Testis (tissue), 3 donors: ENCODE data around the gene AHCYL1. TPM values are rescaled to one million over a fixed set of nuclear protein-coding genes. Genes with fewer than 3 reads are reported as not detected.

Source experiments
- DNase-seq: peaks from one replicate; pipeline ENCODE4 v3.0.0-alpha.2; 2019
- H3K27ac ChIP-seq, 2 donors: fragments of 200-600 bp; sonication (generic); one replicate each; pipeline ENCODE4 v1.5.1; 2019
- H3K27me3 ChIP-seq: fragments of 200-600 bp; sonication (generic); one replicate; pipeline ENCODE4 v1.5.1; 2019
- H3K36me3 ChIP-seq: fragments of 200-600 bp; sonication (generic); one replicate; pipeline ENCODE4 v1.5.1; 2017; ENCODE audit warnings: low read depth; ENCODE audit errors: missing control alignments
- H3K4me1 ChIP-seq: fragments of 200-600 bp; sonication (generic); one replicate; pipeline ENCODE4 v1.5.1; 2019
- H3K4me3 ChIP-seq, 2 donors: fragments of 200-600 bp; sonication (generic); one replicate each; pipeline ENCODE4 v1.5.1; 2017 to 2019
- H3K9me3 ChIP-seq: fragments of 200-600 bp; sonication (generic); one replicate; pipeline ENCODE4 v1.5.1; 2017
- CTCF ChIP-seq, 3 experiments: fragments of 450-650 bp in 2 of 3; fragments of 200-600 bp in 1 of 3; sonication (generic) in 1 of 3; IDR thresholded peaks; one replicate each; pipeline ENCODE4 v1.5.1; 2016 to 2019; ENCODE audit warnings: antibody characterized with exemption in 3 of 3, mild to moderate bottlenecking in 2 of 3, moderate library complexity in 1 of 3
- POLR2A ChIP-seq: fragments of 450-650 bp; IDR thresholded peaks from one replicate; pipeline ENCODE4 v1.6.1; 2017; ENCODE audit warnings: antibody characterized with exemption, mild to moderate bottlenecking, moderate library complexity
- WGBS, 2 donors: methylation state at CpG; one replicate each; pipeline ENCODE4 v1.1.5; 2018; 5-methylcytosine and 5-hydroxymethylcytosine counted together
- intact Hi-C: fragments of 100-400 bp; cut with DNase I; formaldehyde crosslinking; loops from one replicate; pipeline ENCODE4 v1.15.1; 2023; ENCODE audit warnings: low total_unique reads
- polyA plus RNA-seq: library from polyadenylated mRNA; stranded (reverse); fragments of 350-450 nt; fragmentation: Illumina TruSeq; extraction: RNeasy Lipid Tissue Mini Kit (QIAGEN cat#74804); gene quantifications from one replicate; pipeline ENCODE4 v1.2.3, GENCODE V29; 2014; ENCODE audit warnings: low read depth, low replicate concordance; ENCODE audit not compliant: insufficient read depth
- total RNA-seq, 2 donors: library from RNA; depleted of rRNA; stranded (reverse); fragments of >200 nt; gene quantifications; one replicate each; pipeline ENCODE4 v1.2.3, GENCODE V29; 2016

The AHCYL1 gene
- total and polyA plus RNA-seq, 3 donors from 2014 or later = 48.5 to 64.3 (median 59.1) TPM

- TF ChIP-seq CTCF (IDR thresholded peaks at IDR 0.05) (no peak), POLR2A (no peak)
- Histone ChIP-seq H3K36me3 (no peaks in the 10 kb centered on the region), H3K27ac (no peak overlapping the region), H3K4me3 (no peak overlapping the region), H3K27me3 (no peaks in the 10 kb centered on the region), H3K4me1 (peaks cover 11% of the 10 kb centered on the region), H3K9me3 (no peaks in the 10 kb centered on the region)
- WGBS, 2 donors = 40 to 76% methylated on average over 1 of the region's 1 CpG
- DNase-seq = no peak
- intact Hi-C loops = no loop called here
These were observed 23.8 kb upstream of the AHCYL1 start for GRCh38 chr1:109960745-109961094.

DNA sequence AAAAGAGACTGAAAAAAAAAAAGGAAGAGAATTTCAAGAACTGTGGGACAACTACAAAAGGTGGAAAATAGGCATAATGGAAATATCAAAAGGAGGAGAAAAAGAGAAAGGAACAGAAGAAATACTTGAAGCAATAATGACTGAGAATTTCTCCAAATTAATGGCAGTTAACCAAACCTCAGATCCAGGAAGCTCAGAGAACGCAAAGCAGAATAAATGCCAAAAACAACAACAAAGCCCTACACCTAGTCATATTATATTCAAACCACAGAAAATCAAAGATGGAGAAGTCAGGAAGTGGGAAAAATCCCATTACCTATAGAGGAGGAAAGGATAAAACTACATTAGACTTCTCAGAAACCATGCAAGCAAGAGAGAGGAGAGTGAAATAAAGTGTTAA lies 20.7 kb upstream of the AHCYL1 start:
- H3K4me3 ChIP-seq = no peak overlapping the region
- H3K27me3 ChIP-seq = no peaks in the 10 kb centered on the region
- no peaks in the 10 kb centered on the region for H3K9me3 ChIP-seq
- intact Hi-C loops = no loop called here
- 73 to 77% methylated on average over 1 of the region's 1 CpG for WGBS, 2 donors
- no peak overlapping the region for H3K27ac ChIP-seq
- H3K4me1 ChIP-seq = peaks cover 11% of the 10 kb centered on the region
- no peak for DNase-seq
- no peaks in the 10 kb centered on the region for H3K36me3 ChIP-seq
- no peak for TF ChIP-seq POLR2A
- no peak for TF ChIP-seq CTCF (IDR thresholded peaks at IDR 0.05)

DNA sequence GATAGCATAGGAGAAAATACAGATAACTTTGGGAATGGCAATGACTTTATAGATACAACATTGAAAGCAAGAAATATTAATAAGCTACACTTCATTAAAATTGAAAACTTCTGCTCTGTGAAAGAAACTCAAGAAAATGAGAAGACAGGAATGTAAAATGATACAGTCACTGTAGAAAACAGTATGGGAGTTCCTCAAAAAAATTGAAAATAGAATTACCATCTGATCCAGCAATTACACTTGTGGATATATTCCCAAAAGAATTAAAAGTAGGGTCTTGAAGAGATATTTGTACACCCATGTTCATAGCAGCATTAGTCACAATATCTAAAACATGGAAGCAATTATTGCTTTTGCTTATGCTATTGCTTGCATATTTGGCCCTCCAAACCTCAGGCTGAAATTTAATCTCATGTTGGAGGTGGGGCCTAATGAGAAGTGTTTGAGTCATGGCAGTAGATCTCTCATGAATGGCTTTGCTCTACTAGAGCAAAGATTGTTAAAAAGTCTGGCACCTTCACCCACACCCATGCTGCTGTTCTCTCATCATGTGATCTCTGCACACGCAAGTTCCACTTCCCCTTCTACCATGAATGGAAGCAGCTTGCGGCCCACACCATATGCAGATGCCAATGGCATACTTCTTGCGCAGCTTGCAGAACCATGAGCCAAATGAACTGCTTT lies 15.3 kb upstream of the AHCYL1 start:
- no peak overlapping the region for H3K4me3 ChIP-seq
- H3K27me3 ChIP-seq = no peaks in the 10 kb centered on the region
- H3K27ac ChIP-seq = no peak overlapping the region
- H3K4me1 ChIP-seq = no peaks in the 10 kb centered on the region
- TF ChIP-seq CTCF (IDR thresholded peaks at IDR 0.05) (no peak), POLR2A (no peak)
- no peak for DNase-seq
- intact Hi-C loops = no loop called here
- WGBS, 2 donors = 92 to 94% methylated on average over 3 of the region's 3 CpGs
- H3K9me3 ChIP-seq = no peaks in the 10 kb centered on the region
- no peaks in the 10 kb centered on the region for H3K36me3 ChIP-seq

GRCh38 chr1:109969907-109970306 lies 14.7 kb upstream of the AHCYL1 start:
- no peaks in the 10 kb centered on the region for H3K9me3 ChIP-seq
- H3K27me3 ChIP-seq = no peaks in the 10 kb centered on the region
- no peak overlapping the region for H3K4me3 ChIP-seq
- no peaks in the 10 kb centered on the region for H3K36me3 ChIP-seq
- no peak for DNase-seq
- WGBS, 2 donors = 86 to 93% methylated on average over 3 of the region's 3 CpGs
- intact Hi-C loops = no loop called here
- TF ChIP-seq CTCF (IDR thresholded peaks at IDR 0.05) (no peak), POLR2A (no peak)
- no peaks in the 10 kb centered on the region for H3K4me1 ChIP-seq
- H3K27ac ChIP-seq = no peak overlapping the region

DNA sequence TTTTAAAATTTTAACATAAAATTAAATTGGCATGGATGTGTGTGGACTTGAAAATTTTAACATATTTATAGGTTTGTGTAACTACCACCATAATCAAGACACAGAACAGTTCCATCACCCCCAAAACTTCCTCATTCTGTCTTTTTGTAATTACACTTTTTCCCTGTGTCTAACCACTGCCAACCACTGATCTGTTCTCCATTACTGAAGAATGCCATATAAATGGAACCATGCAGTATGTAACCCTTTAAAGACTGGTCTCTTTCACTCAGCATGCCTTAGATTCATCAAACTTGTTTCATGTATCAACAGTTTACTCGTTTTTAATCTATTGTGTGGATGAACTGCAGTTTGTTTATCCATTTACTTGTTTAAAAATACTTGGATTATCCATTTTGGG lies 13.0 kb upstream of the AHCYL1 start:
- Histone ChIP-seq H3K9me3 (no peaks in the 10 kb centered on the region), H3K36me3 (no peaks in the 10 kb centered on the region), H3K27me3 (no peaks in the 10 kb centered on the region), H3K27ac (no peak overlapping the region), H3K4me1 (no peaks in the 10 kb centered on the region), H3K4me3 (no peak overlapping the region)
- intact Hi-C loops = no loop called here
- TF ChIP-seq POLR2A (no peak), CTCF (IDR thresholded peaks at IDR 0.05) (no peak)
- no peak for DNase-seq
- WGBS, 2 donors = 43 to 51% methylated on average over 1 of the region's 1 CpG
